NCI-H748 treated with DMSO at 0.1 percent for 48 hours (cell line): ENCODE data around the gene ATP6V1E1.
"Not testable (repeated sequence)": the region's sequence is repeated elsewhere in the genome, so short reads cannot be mapped to it uniquely, and the experiment has no call there.

Experiments
- DNase-seq: peaks from one replicate; lab custom pipeline; 2025; lab: John Stamatoyannopoulos, UW

Gene ATP6V1E1

DNA sequence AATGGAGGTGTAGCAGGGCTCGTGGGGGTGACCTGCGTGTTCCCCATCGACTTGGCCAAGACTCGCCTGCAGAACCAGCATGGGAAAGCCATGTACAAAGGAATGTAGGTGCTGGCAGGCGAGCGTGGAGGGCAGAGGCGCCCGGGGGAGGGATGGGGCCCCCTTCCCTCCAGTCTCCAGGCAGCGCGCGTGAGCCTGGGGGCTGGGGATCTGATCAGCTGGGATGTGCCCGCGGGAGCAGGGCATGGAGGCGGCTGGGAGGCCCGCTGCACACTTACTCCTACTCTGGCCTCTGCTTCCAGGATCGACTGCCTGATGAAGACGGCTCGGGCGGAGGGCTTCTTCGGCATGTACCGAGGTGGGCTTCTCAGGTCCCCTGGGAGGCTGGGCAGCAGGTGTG lies 47.5 kb downstream of the ATP6V1E1 start:
- no peak for DNase-seq

DNA sequence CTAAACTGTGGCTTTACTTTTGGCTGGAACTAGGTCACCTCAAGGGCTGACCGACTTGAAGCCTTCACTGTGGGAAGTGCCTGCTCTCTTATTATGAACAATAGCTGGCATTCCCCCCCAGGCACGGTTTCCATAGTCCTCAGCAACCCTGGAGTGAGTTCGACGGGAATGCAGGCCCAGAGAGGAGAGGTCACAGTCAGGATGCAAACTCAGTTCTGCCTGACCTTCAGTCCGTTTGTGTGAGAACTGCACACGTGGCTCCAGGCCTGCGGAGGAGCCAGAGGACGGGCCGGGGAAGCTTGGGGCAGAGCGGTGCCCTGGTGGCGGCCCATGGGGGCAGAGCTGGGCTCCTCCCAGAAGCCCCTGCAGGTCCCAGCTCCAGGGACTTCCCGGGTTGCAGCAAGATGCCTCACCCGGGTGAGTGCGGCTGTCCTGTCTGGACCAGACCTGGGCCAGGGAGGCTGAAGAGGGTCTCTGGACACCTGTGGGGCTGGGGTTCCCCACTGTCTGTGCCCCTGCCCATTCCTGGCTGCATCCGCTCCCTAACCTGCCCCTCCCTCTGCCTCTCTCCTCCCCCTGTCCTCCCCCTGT lies 48.0 kb downstream of the ATP6V1E1 start:
- DNase-seq = no peak

DNA sequence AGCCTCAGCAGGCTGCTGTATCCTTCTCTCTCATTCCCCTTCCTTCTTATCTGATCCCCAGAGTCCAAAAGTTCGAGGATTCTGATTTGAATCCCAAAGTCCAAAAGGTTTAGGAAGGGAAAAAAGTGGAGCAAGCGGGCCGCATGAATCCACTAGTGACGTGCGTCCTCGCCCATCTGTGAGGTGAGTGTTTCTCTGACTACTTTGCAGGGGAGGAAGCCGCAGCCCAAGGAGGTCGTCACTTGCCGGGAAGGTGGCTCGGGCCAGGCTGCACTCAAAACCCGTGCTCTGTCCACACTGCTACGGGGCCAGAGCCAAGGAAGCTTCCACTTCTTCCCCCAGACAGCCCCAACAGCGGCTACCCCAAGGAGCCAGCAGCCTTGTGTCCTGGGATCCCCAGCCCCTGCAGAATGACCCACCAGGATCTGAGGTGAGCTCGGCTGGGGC lies 49.0 kb downstream of the ATP6V1E1 start:
- no peak for DNase-seq

DNA sequence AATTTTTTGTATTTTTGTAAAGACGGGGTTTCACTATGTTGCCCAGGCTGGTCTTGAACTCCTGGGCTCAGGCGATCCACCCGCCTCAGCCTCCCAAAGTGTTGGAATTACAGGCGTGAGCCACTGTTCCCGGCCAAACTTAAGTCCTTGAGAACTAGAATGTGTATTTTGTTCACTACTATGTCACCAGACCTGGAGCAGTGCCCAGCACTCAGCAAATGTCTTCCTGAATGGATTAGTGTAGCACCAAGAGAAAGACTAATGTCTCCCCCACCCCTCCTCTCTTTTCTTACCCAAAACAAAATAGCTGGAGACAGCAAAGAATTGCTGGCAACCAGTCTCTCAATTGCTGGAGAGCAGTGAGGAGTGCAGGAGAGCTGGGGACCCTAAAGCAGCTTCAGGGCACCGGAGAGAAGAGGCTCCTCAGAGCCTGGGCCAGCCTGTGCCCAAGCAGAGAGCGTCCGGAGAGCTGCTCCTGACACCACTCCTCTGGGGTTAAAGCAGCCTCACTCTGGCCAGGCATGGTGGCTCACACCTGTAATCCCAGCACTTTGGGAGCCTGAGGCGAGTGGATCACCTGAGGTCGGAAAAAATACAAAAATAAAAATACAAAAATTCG lies 50.3 kb downstream of the ATP6V1E1 start:
- DNase-seq = no peak

DNA sequence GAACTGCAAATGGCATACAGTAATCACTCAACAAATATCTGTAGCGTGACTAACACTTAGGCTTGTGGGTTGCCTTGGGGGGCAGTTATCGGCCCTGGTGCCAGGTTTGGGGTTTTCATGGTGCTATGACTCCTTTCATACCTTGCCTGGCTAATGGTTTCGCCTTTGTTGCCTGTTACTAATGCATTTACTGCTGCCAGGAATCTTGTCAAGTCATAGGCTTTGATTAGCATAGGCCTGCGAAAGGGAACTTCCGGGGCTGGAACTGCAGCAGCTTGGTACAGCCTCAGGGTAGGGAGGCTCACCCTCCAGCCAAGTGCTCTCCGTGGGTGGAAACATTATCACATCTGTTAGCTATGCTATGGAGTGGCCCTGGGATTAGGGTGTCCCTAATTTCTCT lies 52.1 kb downstream of the ATP6V1E1 start:
- no peak for DNase-seq

DNA sequence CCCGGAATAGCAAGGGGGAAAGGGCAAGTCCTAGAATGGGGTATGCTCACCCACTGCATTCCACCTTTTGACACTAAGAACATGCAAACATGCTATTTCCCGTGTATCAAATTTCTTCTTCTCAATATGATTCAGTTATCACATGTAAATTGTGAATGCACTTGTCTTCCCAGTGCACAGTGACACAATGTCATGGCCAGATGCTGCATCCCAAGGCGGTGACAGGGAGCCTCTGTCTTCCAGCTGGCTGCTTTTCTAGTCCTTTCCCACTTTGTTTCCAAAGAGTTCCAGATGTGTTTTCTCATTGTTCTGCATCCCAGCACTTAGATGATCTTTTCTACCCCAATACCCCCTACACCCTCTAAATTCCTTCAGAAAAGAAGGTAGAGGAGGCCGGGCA lies 52.9 kb downstream of the ATP6V1E1 start:
- no peak for DNase-seq

DNA sequence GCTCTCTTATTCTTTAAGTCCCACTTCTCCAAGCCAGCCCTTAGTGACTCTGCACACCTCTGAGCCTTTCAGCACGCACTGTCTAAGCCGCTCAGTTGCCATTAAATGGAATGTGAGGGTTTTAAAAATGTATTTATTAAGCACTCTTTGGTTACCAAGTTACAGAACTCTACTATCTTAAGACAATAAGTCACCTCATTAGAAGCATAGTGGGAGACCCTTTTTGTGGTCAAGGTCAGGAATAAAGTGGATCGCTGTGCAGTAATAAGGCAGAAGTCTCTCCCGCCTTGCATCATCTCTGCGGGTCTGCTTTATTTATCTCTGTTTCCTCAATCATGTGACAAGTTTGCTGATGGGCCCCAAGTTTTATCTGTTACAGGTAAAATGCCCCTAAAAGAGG lies 53.4 kb downstream of the ATP6V1E1 start:
- DNase-seq = no peak

DNA sequence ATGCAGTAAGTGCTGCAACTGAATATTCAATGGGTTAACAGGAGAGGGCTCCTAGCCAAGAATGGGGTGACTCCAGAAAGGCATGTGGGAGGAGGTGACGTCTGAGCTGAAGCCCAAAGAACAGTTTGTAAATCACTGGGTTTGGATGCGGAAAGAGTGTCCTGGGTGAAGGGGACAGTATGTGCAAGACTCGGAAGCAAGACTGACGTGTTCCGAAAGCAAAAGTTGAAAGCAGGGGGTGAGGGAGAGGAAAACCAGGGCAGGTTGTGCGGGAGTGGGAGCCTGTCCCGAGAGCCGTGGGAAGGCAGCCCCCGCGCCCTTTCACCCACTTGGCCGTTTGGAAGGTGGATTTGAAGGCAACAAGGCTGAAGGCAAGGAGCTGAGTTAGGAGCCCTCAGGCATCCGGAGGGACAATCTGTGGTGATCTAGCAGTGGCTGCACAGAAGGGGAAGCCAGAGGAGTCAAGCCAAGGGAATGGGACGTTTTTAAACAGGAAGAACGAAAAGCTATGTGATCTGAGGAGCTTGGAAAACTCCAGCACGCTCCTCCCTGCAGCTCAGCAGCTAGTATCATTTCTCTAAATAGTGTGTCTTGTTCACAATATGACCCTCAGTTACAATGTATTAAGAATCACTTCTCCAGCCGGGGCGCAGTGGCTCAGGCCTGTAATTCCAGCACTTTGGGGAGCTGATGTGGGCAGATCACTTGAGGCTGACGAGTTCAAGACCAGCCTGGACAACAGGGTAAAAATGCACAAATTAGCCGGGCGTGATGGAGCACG lies 57.5 kb downstream of the ATP6V1E1 start:
- DNase-seq = no peak

DNA sequence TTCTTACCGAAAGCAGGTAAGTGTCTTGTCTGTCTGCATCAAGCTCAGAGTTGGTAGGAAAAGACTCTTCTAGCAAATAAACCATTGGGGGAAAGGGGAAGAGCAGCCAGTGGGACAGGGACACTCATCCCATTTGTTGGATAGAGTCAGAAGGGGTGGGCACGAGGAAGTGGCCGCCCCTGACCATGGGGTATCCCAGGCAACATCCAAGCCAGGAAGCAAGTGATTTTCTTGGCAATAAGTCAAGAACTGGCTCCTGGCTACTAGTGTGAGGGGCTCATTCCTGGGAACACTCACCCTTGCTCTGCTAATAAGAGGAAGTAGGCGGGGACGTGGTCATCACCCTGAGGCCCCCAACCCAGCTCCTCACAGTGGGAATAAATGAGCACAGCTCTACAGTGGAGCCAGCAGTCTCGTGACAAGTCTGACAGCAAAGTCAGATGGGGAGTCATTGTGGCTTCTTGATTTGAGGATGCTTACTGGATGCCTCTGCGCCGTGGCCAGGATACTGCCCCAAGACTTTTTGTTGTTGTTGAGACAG lies 58.5 kb downstream of the ATP6V1E1 start:
- no peak for DNase-seq

DNA sequence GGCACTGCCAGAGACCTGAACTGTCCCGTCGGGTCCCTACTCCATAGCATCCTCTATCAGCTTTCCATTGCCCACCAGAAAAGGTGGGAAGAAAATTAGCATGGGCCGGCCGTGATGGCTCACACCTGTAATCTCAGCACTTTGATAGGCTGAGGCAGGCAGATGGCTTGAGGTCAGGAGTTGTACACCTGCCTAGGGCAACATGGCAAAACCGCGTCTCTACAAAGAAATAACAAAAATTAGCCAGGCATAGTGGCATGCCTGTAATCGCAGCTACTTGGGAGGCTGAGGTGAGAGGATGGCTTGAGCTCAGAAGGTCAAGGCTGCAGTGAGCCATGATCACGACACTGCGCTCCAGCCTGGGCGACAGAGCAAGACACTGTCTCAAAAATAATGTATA lies 61.8 kb downstream of the ATP6V1E1 start:
- no peak for DNase-seq

DNA sequence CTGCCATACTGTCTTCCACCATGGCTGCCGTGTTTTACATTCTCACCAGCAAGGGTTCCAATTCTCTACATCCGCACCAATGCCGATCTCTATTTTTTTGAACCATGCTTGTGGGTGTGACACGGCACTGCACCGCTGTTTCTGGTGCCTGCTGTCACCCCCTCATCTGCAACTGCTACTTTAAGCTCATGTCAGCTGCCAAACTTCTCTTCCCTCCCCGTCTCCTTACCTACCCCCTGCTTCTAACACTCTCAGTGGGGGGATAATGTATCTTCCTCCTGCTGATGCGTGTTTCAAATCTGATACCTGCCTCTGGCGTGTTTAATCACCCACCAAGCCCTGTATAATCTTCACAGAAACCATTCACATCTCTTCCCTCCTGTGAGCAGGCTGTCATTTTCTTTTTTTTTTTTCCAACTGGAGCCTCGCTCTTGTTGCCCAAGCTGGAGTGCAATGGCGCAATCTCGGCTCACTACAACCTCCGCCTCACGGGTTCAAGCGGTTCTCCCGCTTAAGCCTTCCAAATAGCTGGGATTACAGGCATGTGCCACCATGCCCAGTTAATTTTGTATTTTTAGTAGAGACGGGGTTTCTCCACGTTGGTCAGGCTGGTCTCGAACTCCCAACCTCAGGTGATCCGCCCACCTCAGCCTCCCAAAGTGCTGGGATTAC lies 62.4 kb downstream of the ATP6V1E1 start:
- not testable (repeated sequence) for DNase-seq

DNA sequence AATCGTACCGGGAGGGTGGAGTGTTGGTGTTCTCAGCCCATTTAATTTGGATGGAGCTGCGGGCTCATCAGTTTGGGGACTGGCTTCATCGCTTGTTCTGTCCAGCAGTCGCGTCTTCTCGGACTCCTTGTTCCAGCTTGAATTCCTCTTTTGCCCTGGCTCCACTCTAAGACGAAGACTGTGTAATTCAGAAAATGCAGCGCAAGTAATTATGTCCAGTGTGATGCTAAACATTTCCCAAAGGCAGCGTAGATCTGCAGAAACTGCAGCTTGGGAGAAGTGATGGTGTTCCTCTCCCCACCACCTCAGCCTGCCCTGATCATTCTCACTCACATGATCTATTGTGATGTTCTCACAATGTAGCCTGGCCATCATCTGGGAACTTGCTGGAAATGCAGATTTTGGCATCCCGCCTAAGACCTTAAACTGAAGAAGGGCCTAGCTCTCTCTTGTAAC lies 64.6 kb downstream of the ATP6V1E1 start:
- DNase-seq = no peak

DNA sequence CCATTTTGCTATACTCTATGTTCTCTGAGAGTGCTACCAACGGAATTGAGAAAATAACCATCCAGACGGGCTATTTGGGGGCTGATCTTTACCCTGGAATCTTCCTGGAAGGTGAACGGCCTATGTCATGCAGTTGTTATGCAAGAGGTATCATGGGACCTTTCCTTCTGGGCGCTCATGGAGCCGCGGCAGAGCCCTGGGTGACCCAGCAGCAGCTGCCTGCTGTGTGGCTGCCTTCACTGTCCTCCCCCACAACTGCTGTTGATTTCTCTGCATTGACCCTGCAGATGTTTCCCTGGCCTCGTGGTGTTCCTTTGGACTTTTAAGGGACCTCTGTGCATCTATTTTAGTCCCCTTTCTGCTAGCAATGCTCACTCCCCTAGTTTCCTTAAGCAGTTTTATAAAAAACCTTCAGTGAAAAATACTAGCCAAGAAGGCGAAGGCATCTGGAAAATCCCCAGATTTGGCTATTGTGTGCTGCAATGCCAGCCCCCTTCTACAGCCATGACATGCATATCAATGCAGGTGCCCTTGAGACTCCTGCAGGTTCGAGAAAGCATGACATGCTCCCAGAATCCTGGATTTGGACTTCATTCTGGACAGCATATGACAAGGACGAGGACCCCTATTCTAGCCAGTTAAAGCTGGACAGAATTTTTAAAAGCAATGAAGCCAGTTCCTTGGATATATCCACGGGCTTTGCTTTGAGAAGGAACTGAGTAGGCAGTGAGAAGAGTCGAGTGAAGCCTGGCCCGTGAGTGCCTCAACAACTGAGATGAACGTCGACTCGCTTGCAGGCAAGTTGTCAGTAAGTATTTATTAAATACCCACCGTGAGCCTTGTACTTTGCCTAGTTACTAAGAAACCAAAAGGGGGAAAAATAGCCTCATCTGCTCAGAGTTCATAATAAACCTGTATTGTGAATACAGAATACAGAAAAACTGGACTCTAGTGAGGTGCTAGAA lies 65.4 kb downstream of the ATP6V1E1 start, which contains the start of gene SLC25A18:
SLC25A18 (plus strand) TSS at position 593 of the 965 bp plus-strand sequence. CDS start 16,447 bp downstream, outside the sequence.
- no peak for DNase-seq

DNA sequence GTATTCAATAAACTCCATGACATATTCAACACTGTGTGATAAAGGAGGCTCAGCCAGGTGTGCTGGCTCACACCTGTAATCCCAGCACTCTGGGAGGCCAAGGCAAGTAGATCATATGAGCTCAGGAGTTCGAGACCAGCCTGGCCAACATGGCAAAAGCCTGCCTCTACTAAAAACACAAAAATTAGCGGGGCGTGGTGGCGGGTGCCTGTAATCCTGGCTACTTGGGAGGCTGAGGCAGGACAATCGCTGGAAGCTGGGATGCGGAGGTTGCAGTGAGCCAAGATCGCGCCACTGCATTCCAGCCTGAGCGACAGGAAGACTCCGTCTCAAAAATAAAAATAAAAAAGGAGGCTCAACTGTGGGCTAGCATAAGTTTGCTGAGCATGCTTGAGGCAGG lies 69.4 kb downstream of the ATP6V1E1 start:
- no peak for DNase-seq

DNA sequence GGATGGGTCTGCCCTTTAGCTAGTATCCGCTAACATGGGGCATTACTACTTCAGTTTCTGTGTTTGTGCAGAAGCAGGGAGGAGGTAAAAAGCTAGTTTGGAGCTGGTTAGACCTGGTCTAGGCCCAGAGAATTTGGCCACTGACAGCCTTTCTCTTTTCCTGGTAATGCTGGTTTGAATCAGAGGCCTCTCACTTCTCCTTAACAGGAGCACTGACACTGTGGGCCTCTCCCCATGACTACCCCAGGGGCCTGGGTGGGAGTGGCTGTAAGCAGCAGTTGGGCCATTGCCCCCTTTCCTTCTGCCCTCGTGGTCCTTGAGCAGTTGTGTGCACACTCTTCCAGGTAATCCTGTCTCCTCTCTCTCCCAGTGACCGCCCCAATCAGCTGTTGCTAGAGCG lies 73.7 kb downstream of the ATP6V1E1 start:
- no peak for DNase-seq

DNA sequence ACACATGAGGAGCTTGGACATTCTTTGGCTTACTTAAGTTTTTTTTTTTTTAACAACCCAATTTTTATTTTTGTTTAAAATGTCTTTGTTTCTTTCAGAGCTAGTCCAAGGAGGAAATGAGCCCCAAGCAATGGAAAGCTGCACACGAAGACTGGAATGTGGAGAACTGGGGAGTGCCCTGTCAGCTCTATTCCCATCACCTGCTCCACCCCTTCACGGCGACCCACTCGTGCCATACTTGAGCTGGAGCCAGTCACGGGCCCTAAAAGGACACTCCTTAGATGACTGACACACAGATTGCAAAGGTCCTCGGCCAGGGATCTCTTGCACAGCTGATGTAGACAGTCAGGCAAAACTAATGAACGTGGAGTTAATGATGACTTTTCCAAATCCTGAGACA lies 75.8 kb downstream of the ATP6V1E1 start:
- no peak for DNase-seq

DNA sequence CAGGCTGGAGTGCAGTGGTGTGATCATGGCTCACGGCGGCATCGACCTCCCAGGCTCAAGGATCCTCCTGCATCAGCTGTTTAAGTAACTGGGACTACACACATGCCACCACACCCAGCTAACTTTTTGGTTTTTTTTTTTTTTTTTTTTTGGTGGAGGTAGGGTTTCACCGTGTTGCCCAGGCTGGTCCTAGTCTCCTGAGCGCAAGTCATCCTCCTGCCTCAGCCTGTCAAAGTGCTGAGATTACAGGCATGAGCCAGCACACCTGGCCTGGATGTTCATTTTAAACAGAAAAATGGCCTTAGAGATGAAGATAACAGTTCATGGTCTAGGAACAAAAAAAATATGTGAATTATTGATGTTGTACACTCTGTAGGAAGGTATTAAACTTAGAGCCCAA lies 78.9 kb downstream of the ATP6V1E1 start:
- no peak for DNase-seq

DNA sequence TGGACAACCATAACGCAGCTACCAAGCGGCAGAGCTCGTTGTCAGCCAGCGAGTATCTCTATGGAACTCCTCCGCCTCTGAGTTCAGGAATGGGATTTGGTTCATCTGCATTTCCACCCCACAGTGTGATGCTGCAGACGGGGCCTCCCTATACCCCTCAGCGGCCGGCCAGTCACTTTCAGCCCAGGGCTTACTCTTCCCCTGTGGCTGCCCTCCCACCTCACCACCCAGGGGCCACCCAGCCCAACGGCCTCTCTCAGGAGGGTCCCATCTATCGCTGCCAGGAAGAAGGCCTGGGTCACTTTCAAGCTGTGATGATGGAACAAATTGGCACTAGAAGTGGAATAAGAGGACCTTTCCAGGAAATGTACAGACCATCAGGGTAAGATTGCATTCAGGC lies 79.4 kb downstream of the ATP6V1E1 start:
- DNase-seq = no peak

DNA sequence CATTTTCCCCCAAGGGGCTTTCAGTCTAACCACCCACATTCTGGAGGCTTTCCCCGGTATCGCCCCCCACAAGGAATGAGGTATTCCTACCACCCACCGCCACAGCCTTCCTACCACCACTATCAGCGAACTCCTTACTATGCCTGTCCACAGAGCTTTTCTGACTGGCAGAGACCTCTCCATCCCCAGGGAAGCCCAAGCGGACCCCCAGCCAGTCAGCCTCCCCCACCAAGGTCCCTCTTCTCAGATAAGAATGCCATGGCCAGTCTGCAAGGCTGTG lies 79.9 kb downstream of the ATP6V1E1 start:
- DNase-seq = no peak

DNA sequence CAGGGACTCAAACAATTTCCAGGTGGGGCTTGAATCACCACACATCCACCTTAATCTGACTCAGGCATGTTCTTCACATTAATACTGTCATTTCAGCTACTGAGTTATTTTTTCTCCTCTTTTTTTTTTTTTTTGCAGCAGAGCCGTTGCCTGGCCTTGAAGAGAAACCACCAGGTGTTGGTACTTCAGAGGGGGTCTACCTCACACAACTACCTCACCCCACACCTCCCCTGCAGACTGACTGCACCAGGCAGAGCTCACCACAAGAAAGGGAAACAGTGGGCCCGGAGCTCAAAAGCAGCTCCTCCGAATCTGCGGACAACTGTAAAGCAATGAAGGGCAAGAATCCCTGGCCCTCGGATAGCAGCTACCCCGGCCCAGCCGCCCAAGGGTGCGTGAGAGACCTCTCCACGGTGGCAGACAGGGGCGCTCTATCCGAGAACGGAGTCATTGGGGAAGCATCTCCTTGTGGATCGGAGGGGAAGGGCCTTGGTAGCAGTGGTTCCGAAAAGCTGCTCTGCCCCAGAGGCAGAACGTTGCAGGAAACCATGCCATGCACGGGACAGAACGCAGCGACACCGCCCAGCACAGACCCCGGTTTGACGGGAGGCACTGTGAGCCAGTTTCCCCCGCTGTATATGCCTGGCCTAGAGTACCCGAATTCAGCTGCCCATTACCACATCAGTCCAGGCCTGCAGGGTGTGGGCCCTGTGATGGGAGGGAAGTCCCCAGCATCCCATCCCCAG lies 80.4 kb downstream of the ATP6V1E1 start:
- DNase-seq = no peak

DNA sequence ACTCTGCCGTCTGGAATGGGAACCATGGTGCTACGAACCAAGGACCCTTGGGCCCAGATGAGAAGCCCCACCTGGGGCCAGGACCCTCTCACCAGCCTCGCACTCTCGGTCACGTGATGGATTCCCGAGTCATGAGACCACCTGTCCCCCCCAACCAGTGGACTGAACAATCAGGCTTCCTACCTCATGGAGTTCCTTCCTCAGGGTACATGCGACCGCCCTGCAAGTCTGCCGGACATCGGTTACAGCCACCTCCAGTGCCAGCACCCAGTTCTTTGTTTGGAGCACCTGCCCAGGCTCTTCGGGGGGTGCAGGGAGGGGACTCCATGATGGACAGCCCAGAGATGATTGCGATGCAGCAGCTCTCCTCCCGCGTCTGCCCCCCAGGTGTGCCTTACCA lies 86.1 kb downstream of the ATP6V1E1 start:
- DNase-seq = no peak
